Stimulated activated CD4-positive, alpha-beta T cell treated with anti-CD3 and anti-CD28 coated beads, TNF-alpha, amount 100 ng/mL, for 4 hours (primary cell): ENCODE results near the gene ZNF683.

Source experiments
- DNase-seq, 3 experiments: peaks; one replicate each; pipeline ENCODE4 v3.0.0-alpha.2; 2020; ENCODE audit warnings: low read depth in 3 of 3

The ZNF683 gene

DNA sequence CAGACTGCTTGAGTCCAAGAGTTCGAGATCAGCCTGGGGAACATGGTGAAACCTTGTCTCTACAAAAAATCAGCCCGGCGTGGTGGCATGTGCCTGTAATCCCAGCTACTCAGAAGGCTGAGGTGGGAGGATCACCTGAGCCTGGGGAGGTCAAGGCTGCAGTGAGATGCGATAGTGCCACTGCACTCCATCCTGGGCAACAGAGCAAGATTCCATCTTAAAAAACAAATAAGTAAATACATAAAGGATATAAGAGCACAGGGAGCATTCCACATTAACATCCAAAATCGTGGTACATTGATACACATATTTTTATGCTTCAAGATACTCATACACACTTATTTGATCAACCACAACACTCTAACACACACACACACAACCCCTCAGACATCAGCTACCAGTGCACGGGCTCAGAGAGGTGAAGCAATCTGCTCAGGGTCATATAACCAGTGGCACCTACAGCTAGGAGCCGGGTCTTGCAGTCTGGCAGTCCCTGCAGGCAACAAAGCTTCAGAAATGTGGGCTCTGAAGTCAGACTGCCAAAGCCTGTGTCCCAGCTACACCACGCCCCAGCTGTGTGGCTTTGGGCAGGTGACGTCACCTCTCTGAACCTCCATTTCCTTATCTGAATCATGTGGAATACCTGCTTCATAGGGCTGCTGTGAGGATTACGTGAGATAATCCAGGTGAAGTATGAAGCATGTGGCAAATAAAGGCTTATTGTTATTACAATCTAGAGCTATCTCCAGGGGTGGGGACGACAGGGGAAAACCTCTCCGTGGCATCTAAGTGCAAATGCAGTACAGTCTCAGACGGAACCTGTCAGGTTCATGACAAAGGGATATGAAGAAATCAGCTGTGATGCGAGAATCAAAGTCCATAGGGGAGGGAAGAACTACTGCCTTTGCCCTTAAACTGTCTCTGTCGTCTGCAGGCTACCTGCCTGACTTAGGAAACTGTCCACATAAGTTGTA, 13.9 kb downstream of the ZNF683 start:
- peak in 2 of 3 experiments; percentile 40 to 64 for DNase-seq

DNA sequence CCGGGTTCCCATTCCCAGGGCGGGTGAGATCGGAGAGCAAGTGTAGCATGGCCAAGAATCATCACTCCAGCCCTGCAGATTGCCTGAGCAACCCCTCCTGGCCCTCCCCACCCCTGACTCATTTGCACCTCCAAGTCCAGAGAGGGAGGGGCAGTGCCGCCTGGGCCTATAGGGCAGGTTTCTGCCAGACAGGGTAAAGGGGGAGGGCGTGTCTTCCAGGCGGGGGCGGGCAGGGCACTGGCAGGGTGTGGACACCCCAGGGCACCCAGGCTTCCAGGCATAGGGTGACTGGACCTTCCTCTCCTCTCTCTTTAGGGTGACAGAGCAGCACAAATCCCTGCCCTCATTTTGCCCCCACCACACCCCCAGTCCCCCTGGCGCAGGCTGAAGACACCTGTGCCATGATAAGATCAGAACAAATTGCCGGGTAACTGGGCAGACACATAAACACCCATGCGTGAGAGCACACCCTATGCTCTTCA, 15.4 kb downstream of the ZNF683 start:
- DNase-seq, result no peak

DNA sequence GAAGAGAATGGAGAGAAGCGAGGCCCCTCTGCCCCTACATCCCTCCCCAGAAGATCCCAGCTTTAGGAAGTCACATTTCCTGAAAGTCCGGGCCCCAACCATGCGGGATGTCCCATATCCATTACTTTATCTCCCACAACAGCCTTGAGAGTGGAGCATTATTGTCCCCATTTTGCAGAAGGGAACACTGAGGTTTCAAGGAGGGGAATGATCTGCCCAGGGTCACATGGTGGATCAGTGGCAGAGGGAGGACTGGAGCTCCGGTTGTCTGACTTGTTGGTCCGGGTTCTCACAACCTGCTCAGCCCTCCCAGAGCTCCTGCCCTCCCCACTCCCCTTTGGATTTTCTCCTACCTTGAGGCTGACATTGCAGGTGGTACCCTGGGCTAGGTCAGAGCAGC, 16.4 kb downstream of the ZNF683 start:
- no peak for DNase-seq

DNA sequence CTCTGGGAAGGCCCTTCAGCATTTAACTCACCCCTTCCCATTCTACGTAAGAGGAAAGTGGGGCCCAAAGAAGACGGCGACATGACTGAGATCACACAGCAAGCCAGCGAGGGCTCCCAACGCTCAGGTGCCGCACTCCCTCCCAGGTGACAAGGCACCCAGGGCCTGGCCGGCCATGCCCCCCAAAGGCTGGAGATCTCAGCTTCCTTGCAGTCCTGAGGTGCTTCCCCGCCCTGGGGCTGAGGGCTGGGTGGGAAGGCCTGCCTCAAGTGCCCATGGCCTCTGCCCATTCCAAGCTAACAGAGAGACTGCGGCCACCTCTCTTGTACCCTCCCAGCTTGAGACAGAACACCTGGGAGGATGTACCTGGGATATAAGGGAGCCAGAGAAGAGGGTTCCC, 17.6 kb downstream of the ZNF683 start:
- no peak for DNase-seq

DNA sequence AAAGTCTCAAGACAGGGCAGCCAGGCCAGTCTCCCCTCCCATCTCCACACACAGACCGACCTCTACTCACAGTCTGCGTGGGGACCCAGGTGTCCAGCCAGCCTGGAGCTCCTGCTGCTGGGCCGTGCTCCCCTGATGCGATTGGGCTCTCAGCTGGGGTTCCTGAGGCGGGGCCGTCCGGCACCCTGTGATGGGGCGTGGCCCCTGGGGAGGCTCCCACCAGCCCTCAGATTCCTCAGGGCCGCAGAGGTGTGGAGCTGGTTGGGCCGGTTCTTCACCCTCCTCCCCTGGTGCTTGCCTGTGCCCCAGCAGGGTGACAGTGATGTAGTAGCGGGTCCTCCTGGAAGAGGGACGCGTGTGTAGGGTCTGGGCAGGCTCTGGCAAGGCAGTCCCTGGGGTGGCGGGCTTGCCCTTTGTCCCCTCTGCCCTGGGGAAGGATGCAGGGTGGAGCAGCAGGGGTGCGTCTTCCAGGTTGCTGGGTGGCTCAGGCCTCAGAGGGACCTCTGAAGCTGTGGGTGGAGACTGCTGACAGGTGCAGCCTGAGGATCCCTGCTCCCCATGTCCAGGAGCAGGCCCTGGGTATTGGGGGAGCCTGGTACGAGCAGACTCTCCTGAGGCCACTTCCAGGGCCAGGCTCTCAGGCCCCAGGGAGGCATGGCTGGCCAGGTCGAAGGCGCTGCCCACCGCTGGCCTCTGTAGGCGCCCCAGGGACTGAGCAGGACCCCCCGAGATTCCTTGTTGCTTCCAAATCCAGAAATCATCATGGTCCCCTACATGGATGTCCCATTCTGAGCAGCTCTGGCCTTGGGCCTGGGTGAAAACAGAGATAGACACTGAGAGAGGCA, 18.4 kb downstream of the ZNF683 start, which contains the start of gene CRYBG2:
CRYBG2 (minus strand) TSS at position 155 of the 845 bp plus-strand sequence. CDS start 7,473 bp downstream, outside the sequence.
- DNase-seq, result no peak

DNA sequence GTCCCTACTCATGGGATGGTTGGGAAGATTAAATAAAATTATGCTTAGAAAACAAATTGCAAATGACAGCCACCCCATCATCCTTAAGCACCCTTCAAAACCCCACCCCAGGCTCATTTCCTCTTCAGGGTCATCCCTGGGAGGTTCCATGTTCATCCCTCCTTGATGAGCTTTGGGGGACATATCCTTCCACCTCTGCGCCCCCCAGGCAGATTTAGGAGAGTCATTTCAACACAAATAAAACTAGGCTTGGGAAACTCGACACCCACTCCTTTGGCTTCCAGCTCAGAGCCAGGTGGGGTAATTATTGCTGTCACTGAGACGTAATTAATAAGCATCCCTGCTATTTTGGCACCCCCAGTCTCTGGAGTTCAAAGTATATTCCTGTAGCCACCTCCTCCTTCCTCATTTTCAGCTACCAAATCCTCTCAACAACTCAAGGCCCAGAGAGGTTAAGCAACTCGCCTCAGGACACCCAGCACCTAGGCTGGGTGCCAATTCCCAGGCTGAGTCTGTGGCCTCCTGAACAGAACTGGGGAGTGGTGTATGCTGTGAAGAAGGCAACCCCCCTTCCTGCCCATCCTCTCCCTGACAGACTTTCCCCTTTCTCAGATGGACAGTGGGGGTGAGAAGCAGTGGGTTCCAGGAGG, 19.2 kb downstream of the ZNF683 start:
- no peak for DNase-seq

DNA sequence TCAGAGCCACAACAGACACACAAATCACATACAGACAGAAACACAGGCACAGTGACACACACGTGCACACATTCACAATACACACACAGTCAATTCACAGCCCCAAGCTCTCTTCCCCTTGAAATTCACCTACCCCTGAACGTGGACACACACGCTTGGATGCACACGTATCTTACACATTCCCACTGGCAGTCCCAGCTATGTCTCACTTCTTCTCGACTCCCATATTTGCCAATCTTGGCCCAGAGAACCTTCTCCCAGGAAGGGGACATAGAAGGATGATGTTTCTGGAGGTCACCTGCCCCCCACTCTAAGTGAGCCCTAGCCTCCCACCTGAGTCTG, 20.2 kb downstream of the ZNF683 start:
- no peak for DNase-seq

DNA sequence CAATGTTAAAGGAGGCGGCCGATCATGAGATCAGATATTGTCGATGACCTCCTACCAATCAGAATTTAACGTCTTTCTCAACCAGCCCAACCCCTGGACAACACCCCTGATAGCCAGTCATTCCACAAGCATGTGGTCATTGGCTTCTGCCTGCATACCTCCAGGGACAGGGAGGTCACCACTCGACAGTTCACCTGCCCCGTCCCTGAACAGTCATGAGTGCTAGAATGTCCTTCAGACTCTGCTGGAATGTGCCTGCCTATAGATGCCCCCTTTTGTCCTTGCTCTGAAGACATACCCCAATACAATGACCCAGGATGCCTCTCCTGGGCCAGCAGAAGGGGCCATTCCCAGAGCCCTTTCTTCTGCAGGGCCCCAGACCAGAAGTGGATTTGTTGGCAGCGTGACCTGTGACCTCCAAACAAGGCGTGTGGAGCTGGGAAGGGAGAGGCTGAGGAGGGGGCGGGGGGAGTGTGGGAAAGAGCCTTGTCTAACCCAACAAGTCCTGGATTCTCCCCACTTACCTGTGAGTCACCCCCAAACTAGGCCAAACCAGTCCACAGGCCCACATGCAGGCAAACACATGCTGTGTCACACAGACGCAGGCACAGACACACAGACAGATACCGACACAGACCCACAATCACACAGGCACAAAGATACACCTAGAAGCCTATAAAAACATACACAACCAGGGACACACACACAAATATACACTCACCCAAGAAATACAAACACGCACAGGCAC, 20.8 kb downstream of the ZNF683 start:
- no peak for DNase-seq

DNA sequence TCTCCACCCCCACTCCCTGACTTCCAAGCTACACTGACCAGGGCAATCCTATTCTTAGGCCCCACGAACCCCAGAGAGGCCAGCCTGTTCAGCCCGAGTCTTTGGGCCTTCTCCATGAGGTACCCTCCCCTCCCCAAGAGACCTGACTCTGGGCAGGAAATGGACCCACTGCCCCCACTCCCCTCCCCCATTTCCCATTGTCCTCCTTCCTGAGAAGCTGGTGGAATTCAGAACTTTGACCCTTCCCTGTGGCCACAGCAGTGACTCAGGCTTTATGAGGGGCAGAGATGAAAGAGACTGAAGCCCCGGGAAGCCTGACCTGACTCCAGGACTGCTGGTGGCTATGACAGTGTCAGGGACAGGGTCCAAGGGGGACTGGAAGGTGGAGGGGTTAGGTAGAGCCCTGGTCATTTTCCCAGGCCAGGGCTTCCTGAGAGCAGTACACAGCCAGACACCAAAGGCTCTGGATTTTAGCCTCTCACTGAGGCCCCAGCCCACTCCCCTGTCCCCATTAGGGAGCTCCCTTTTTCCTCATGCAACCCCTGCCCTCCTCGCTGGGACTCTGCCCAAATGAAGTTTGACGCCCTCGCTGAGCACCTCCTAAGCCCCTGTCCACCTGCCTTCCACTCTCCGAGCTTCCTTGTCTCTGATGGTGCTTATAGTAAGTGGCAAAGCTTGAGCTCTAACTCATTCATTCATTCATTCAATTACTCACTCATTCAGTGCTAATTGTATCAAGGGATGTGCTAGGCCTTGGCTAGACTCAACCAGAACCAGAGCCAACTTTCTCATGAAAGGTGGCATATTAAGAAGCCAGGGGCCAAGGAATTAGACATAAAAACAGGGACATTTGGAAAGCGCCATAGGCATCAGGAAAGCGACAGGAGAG, 21.6 kb downstream of the ZNF683 start:
- DNase-seq, result no peak

DNA sequence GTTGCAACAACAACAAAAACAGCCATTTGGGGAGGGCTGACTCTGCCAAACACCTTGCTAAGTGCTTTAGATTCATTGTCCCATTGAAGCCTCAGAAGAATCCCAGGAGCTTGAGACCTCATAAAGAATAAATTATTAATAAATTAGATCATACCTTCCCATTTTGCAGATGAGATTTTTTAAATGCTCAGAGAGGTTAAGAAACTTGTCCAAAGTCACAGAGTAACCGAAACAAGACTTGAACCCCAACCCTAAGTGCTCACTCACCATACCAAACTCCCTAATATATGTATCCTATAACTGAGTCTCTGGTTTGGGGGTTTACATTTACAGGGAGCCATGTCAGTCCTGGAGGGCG, 22.2 kb downstream of the ZNF683 start:
- no peak for DNase-seq

DNA sequence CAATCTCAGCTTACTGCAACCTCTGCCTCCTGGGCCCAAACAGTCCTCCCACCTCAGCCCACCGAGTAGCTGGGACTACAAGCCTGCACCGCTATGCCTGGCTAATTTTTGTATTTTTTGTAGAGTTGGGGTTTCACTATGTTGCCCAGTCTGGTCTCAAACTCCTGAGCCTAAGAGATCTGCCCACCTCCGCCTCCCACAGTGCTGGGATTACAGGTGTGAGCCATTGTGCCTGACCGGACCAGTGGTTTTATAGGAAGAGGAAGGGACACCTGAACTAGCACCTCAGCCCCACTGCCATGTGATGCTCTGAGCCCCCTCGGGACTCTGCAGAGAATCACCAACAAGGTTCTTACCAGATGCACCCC, 22.7 kb downstream of the ZNF683 start:
- no peak for DNase-seq

DNA sequence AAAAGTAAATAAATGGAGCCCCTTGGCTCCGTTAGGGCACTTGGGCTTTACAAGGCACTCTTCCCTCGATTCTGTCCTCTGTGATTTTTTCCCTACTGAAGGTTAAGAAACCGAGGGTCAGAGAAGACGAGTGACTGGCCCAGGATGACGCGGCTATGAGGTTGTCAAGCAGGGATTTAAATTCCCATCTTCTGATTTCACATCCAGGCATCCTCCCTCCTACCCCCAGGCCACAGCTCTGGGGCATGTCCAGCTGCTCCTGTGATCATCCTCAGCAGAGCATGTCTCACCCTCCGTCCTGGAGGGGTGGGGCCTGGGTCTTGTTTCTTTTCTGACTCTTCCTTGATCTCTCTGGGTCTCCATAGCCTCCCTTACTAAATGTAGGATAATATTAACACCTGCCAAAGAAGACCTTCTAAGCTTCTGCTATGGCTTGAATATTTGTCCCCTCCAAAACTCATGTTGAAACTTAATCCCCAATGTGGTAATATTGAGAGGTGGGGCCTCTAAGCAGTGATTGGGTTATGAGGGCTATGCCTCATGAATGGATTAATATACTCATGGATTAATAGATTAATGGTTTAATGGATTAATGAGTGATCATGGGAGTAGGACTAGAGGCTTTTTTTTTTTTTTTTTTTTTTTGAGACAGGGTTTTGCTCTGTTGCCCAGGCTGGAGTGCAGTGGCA, 23.2 kb downstream of the ZNF683 start:
- DNase-seq, result no peak

DNA sequence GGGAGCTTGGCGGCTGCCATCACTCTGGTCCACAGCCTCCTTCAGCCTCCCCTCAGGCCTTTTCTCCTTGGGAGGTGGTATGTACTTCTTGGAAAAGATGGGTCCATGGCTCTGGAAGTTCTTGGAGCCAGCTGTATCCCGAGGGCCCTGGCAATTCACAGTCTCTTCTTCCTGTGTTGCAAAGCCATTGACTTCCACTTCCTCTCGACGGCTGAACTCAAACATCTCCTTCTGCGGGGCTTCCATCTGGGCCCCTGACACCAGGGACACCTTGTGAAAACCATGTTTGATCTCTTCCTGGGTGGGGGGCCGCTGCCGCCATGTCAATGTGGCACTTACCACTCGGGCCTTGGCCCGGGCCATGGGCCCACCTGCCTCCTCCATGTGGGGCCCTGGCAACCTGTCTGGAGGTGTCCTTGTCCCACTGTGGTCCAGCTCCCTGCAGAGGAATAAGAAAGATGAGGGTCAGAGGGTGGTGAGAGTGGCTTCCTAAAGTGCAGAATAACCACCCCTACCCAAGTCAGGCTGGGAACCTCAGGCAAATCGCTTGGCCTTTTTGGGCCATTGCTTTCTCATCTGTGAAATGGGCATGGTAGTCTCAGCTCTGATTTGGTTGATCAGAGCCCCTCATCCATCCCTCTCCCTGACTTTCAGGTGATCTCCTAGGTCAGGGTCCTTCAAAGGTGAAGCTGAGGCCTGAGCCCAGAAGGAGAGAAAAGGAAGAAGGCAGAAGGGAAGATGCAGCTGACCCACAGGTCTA, 26.1 kb downstream of the ZNF683 start:
- DNase-seq, result no peak

DNA sequence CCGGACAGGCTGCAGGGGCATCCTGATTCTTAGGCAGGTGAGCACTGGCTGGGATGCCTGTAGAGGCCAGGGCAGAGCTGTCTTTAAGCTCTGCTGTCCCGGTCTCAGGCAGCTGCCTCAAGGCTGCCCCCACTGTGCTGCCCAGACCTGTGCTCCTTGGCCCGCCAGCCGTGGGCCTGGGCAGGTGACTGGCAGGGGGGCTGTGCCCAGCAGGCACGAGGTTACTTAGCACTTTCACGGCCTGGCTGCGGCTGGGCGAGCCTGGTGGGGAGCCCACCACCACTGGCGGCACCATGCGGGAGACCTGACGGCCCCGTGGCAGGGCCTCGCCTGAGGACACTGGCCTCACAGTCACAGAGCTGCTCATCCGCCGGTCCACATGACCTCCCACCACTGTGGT, 26.8 kb downstream of the ZNF683 start:
- DNase-seq, result no peak

DNA sequence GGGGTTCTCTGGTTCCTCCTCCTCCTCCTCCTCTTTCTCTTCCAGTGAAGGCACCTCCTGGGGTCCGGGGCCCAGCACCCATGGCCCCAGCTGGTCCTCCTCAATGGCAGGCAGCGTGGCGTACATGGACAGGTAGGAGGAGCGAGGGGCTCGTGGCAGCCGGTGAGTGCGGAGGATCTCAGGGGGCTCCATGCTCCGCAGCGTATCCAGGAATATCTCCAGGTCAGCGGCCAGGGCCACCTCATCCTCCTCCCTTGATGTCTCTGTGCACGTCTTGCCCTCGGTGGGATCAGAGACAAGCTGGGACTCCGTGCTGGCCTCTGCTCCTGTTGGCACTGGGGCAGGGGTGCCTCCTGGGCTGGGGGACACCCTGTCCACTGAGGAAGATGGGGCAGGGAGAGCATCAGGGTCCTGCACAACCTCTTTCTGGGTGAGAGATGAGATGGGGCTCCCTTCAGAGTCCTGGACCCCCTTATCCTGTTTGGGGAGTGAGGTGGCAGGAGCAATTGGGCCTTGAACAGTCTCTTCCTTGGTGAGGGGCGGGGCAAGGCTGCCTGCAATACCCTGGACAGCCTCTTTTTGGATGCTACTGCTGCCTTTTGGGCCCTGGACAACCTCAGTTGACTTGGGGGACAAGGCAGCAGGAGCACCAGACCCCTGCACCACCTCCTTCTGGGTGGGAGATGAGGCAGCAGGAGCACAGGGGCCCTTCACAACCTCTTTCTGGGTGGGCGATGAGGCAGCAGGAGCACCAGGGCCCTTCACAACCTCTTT, 28.2 kb downstream of the ZNF683 start:
- no peak for DNase-seq

DNA sequence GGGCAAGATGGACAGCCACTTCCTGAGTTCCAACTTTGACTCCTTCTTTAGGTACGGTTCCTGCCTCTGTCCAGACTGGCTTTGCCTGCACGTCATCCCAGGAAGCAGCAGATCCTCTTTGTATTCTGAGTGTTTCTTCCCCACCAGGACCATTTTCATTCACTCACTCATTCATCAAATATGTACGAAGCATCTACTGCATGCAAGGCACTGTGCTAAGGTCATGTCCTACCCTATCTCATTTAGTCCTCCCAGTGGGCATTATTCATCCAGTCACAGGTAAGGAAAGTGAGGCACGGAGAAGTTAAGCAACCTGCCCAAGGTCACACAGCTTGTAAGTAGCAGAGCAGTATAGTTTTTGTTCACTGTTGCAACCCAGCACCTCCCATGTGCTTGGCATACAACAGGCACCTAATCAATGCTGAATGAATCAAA, 32.5 kb downstream of the ZNF683 start:
- DNase-seq, result no peak

DNA sequence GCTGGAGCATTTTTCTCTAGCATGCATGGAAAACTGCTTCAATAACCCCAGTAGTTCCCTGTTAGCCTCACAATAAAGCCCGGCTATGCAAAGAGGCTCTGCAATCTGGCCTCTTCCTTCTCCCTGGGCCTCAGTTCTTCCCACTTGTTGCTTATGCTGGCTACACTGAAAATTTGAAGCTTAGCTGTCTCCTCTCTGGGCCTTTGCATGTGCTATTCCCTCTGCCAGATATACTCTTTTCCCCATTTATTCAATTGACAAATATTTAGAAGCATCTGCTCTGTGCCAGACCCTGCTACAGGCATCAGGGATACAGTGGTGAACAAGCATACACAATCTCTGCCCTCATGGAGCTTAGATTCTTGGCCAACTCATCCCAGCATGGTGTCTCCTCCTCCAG, 33.9 kb downstream of the ZNF683 start:
- DNase-seq, result no peak

DNA sequence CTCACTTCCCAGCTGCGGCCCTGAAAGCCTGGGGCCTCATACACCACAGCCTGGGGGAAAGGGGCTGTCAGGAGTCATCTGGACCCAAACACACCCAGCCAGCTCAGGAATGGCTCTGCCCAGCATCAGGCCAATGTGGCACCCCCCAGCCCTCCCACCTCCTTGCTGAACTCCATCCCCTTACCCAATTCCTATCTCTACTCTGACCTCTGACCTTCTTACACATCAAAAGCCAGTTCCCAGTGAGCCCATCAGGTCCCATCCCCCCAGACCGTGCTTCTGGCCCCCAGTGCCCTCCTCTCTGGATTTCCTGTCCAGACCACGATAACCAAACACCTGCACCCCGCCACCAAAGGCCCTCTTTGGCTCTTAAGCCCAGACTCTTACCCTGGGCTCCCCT, 34.9 kb downstream of the ZNF683 start:
- no peak for DNase-seq
